A549 treated with GW870086 at 1 μM for 4 hours (cell line): ENCODE data around the gene BANF2. TPM values are rescaled to one million over a fixed set of nuclear protein-coding genes. Genes with fewer than 3 reads are reported as not detected.

Experiments
- total RNA-seq: library from RNA; stranded (reverse); fragments of 200-300 nt; extraction: Qiagen RNA extraction; gene quantifications from 5 replicates; pipeline ENCODE4 v1.2.3, GENCODE V29; 2022; ENCODE audit warnings: low read depth

The BANF2 gene
- total RNA-seq = not detected in 5 replicates

GRCh38 chr20:17699931-17700351 lies at the start of gene BANF2:
BANF2 (plus strand) TSS chr20:17699966; CDS start chr20:17725026, 25,060 bp downstream.

GRCh38 chr20:17682103-17682888 lies 17.5 kb upstream of the BANF2 start, which contains the start of gene RRBP1:
RRBP1 (minus strand) TSS chr20:17682242; CDS start chr20:17660507, 21,735 bp downstream.

Other genes with a start within 250 kb of the BANF2 start
- 3.5 to 4.5 TPM (median 4.0 TPM) in 5 replicates for gene BFSP1, start 168.6 kb upstream of the BANF2 start, total RNA-seq
- gene DSTN, start 129.9 kb upstream of the BANF2 start, total RNA-seq = 672 to 806 TPM (median 733 TPM) in 5 replicates
- gene RRBP1, start 17.7 kb upstream of the BANF2 start, total RNA-seq = 126 to 154 TPM (median 144 TPM) in 5 replicates